ENCODE results near the gene MYRIP.

GRCh38 chr3:40021338-40021737, 211.9 kb downstream of the MYRIP start:
- TF ChIP-seq CTCF (IDR thresholded peaks at IDR 0.05) (no peak), POLR2A (IDR thresholded peaks at IDR 0.05) (no peak)
